Measurements from ENCODE around the gene COL27A1.

GRCh38 chr9:114311571-114312512 lies 156.5 kb downstream of the COL27A1 start:
- no peak for TF ChIP-seq CTCF (IDR thresholded peaks at IDR 0.05; ENCODE audit: extremely low read depth in 1 of 2, insufficient read depth in 1 of 2, low read depth in 1 of 2, low read length in 2 of 2)
- no peak for TF ChIP-seq EZH2 (IDR thresholded peaks at IDR 0.05; ENCODE audit: borderline replicate concordance, low read depth, low read length, severe bottlenecking)

Measured in endothelial cell of umbilical vein (primary cell).